K562 (cell line): ENCODE measurements around the gene C11orf98. TPM values are rescaled to one million over a fixed set of nuclear protein-coding genes. Genes with fewer than 3 reads are reported as not detected.

ENCODE experiments used
- CBX1 ChIP-seq: sonication (generic); IDR thresholded peaks from 2 replicates; pipeline ENCODE4 v1.6.1; 2016; ENCODE audit warnings: antibody characterized with exemption, low read depth, mild to moderate bottlenecking
- ELK3 ChIP-seq: fragments of 450-650 bp; formaldehyde crosslinking; IDR thresholded peaks from 2 replicates; pipeline ENCODE4 v1.4.0; 2020; ENCODE audit warnings: mild to moderate bottlenecking
- FOXP4 ChIP-seq: sonication (generic); formaldehyde crosslinking; IDR thresholded peaks from 2 replicates; pipeline ENCODE4 v1.8.0; 2022; ENCODE audit warnings: mild to moderate bottlenecking, missing genetic modification reagents, borderline replicate concordance
- KLF1 ChIP-seq: fragments of 450-650 bp; IDR thresholded peaks from 2 replicates; pipeline ENCODE4 v1.6.1; 2016; ENCODE audit warnings: missing genetic modification characterization, missing compliant biosample characterization
- KLF16 ChIP-seq: IDR thresholded peaks from 2 replicates; pipeline ENCODE4 v1.6.1; 2016; ENCODE audit warnings: antibody characterized with exemption
- MAX ChIP-seq: sonication (generic); formaldehyde crosslinking; IDR thresholded peaks from 2 replicates; pipeline ENCODE4 v1.9.0; 2022; ENCODE audit warnings: mild to moderate bottlenecking, missing genetic modification reagents
- POLR2H ChIP-seq: IDR thresholded peaks from 2 replicates; pipeline ENCODE4 v1.6.1; 2016; ENCODE audit warnings: missing genetic modification characterization, low read depth, mild to moderate bottlenecking, control low read depth, missing compliant biosample characterization, moderate library complexity
- ZNF445 ChIP-seq: fragments of 250-450 bp; sonication (Bioruptor Pico); IDR thresholded peaks from 2 replicates; pipeline ENCODE4 v1.4.0; 2020; ENCODE audit warnings: low read depth, mild to moderate bottlenecking, moderate library complexity
- ZNF764 ChIP-seq: fragments of 250-450 bp; sonication (Bioruptor Pico); IDR thresholded peaks from 2 replicates; pipeline ENCODE4 v1.4.0; 2020; ENCODE audit warnings: low read depth, mild to moderate bottlenecking, moderate library complexity
- polyA plus RNA-seq, 8 experiments: library from polyadenylated mRNA; depleted of rRNA in 4 of 8; stranded (reverse) in 5 of 8; unstranded in 3 of 8; fragments of >200 nt; fragmentation: Nextera tagmentation in 2 of 8; fragmentation: Illumina TruSeq in 1 of 8; extraction: Ambion mirVana in 2 of 8; extraction: Trizol in 1 of 8; gene quantifications; 2 replicates each; pipeline versions ENCODE4 v1.2.1 to v1.2.3, GENCODE V29; 2011 to 2014; ENCODE audit warnings: inconsistent platforms in 1 of 8, missing spikeins in 1 of 8
- total RNA-seq, 7 experiments: library from RNA; depleted of rRNA in 6 of 7; stranded (reverse); fragments of >200 nt in 6 of 7; fragmentation: Illumina TruSeq in 2 of 7; extraction: Trizol in 2 of 7; gene quantifications; 2 replicates each; pipeline versions ENCODE4 v1.2.1 to v1.2.3, GENCODE V29; 2011 to 2021; ENCODE audit warnings: low replicate concordance in 1 of 7
- TF ChIP-seq, protein P1 (sequence below): fragments of 250-450 bp; sonication (Bioruptor Pico); IDR thresholded peaks from 2 replicates; pipeline ENCODE4 v1.5.0; 2020; ENCODE audit warnings: mild to moderate bottlenecking, borderline replicate concordance
- TF ChIP-seq, protein P2 (sequence below): sonication (generic); IDR thresholded peaks from 2 replicates; pipeline ENCODE4 v1.6.1; 2016
- TF ChIP-seq, protein P3 (sequence below): sonication (generic); formaldehyde crosslinking; IDR thresholded peaks from 2 replicates; pipeline ENCODE4 v1.5.0; 2020; ENCODE audit warnings: missing genetic modification reagents
- TF ChIP-seq, protein P4 (sequence below), 2 experiments: fragments of 450-650 bp; IDR thresholded peaks; 2 replicates each; pipeline ENCODE4 v1.6.1; 2018; ENCODE audit warnings: mild to moderate bottlenecking in 2 of 2, low read depth in 1 of 2; ENCODE audit not compliant: partially characterized antibody in 2 of 2

The C11orf98 gene
- total and polyA plus RNA-seq, 9 of the 15 experiments (the other 6 are each of a cell fraction or from before 2014, with no cell fraction given): 103 to 352 (median 218) TPM

DNA sequence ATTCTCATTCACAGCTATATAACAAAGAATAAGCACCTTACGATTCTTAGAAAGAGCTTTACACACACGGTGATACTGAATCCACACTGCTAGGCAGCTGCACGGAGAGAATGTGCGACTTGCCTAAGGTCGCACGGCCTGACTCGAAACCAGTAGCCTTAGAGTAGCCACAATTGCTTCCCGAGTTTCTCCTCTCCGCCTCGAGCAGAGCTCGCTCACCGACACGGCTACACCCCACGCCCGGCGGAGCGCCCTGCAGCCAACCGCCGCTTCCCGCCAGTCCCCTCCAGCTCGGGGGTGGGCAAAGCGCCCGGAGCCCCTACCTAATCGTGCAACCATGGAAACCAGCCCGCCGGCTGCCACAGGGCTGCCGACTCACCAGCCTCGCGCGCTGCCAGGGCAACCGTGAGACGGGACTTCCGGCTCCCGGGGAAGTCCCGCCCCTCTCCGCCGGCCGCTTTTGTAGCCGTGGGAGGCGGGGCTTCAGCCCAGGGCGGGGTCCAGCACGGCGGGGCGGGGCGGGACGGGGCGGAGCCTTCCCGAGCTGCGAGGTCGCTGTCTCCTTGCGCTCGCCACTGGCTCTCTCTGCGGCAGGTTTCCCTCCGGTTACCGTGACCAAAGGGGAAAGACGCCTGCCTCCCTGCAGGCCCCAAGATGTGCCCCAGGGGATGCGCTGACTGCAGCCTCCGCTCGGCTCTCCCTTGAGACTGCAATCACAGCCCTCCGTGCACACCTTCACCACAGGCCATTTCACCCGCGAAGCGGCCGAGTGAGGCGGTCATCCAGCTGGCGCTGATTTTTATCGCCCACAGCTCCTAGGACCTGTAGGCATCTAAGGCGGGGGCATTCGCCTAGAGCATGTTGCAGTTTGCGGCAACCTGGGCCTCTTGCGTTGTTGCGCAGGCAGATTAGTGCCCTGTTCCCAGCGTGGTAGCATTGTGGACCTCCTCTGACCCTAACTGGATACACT, 41.2 kb upstream of the C11orf98 start (continued):
- TF ChIP-seq, protein P1, sequence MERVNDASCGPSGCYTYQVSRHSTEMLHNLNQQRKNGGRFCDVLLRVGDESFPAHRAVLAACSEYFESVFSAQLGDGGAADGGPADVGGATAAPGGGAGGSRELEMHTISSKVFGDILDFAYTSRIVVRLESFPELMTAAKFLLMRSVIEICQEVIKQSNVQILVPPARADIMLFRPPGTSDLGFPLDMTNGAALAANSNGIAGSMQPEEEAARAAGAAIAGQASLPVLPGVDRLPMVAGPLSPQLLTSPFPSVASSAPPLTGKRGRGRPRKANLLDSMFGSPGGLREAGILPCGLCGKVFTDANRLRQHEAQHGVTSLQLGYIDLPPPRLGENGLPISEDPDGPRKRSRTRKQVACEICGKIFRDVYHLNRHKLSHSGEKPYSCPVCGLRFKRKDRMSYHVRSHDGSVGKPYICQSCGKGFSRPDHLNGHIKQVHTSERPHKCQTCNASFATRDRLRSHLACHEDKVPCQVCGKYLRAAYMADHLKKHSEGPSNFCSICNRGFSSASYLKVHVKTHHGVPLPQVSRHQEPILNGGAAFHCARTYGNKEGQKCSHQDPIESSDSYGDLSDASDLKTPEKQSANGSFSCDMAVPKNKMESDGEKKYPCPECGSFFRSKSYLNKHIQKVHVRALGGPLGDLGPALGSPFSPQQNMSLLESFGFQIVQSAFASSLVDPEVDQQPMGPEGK (CRISPR knock-in tag): peak; percentile 71; the same call in 1 of the 2 replicates
- no peak for TF ChIP-seq CBX1
- TF ChIP-seq ZNF764: no peak
- 0 out of 2 replicates have a peak, but pooled peaks have one; percentile 9 for TF ChIP-seq KLF16
- TF ChIP-seq ELK3 (CRISPR knock-in tag): no peak; the same call in 1 of the 2 replicates
- peak; percentile 46 for TF ChIP-seq MAX (CRISPR knock-in tag)
- TF ChIP-seq, protein P2, sequence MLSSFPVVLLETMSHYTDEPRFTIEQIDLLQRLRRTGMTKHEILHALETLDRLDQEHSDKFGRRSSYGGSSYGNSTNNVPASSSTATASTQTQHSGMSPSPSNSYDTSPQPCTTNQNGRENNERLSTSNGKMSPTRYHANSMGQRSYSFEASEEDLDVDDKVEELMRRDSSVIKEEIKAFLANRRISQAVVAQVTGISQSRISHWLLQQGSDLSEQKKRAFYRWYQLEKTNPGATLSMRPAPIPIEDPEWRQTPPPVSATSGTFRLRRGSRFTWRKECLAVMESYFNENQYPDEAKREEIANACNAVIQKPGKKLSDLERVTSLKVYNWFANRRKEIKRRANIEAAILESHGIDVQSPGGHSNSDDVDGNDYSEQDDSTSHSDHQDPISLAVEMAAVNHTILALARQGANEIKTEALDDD: no peak
- no peak for TF ChIP-seq ZNF445 (CRISPR knock-in tag)
- TF ChIP-seq, protein P3, sequence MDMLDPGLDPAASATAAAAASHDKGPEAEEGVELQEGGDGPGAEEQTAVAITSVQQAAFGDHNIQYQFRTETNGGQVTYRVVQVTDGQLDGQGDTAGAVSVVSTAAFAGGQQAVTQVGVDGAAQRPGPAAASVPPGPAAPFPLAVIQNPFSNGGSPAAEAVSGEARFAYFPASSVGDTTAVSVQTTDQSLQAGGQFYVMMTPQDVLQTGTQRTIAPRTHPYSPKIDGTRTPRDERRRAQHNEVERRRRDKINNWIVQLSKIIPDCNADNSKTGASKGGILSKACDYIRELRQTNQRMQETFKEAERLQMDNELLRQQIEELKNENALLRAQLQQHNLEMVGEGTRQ (CRISPR knock-in tag): no peak
- no peak for TF ChIP-seq FOXP4 (CRISPR knock-in tag)
- TF ChIP-seq, protein P4, sequence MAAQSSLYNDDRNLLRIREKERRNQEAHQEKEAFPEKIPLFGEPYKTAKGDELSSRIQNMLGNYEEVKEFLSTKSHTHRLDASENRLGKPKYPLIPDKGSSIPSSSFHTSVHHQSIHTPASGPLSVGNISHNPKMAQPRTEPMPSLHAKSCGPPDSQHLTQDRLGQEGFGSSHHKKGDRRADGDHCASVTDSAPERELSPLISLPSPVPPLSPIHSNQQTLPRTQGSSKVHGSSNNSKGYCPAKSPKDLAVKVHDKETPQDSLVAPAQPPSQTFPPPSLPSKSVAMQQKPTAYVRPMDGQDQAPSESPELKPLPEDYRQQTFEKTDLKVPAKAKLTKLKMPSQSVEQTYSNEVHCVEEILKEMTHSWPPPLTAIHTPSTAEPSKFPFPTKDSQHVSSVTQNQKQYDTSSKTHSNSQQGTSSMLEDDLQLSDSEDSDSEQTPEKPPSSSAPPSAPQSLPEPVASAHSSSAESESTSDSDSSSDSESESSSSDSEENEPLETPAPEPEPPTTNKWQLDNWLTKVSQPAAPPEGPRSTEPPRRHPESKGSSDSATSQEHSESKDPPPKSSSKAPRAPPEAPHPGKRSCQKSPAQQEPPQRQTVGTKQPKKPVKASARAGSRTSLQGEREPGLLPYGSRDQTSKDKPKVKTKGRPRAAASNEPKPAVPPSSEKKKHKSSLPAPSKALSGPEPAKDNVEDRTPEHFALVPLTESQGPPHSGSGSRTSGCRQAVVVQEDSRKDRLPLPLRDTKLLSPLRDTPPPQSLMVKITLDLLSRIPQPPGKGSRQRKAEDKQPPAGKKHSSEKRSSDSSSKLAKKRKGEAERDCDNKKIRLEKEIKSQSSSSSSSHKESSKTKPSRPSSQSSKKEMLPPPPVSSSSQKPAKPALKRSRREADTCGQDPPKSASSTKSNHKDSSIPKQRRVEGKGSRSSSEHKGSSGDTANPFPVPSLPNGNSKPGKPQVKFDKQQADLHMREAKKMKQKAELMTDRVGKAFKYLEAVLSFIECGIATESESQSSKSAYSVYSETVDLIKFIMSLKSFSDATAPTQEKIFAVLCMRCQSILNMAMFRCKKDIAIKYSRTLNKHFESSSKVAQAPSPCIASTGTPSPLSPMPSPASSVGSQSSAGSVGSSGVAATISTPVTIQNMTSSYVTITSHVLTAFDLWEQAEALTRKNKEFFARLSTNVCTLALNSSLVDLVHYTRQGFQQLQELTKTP (IDR thresholded peaks at IDR 0.05; ENCODE audit: low read depth in 1 of 2, partially characterized antibody in 2 of 2): no peak
- no peak for TF ChIP-seq POLR2H (tag)
- no peak for TF ChIP-seq KLF1
